Breast epithelium (tissue), 4 donors: Measurements from ENCODE around the gene DAG1. TPM values are rescaled to one million over a fixed set of nuclear protein-coding genes. Genes with fewer than 3 reads are reported as not detected.

Experiments
- DNase-seq, 2 donors: peaks; one replicate each; pipeline ENCODE4 v3.0.0-alpha.2; 2019; ENCODE audit warnings: low spot score in 2 of 2
- H3K27ac ChIP-seq, 2 donors: fragments of 200-600 bp; sonication (generic) in 1 of 2; one replicate each; pipeline ENCODE4 v1.5.1; 2016 to 2019; ENCODE audit warnings: mild to moderate bottlenecking in 1 of 2
- H3K27me3 ChIP-seq, 2 donors: fragments of 200-600 bp; sonication (generic) in 1 of 2; one replicate each; pipeline versions ENCODE4 v1.5.1 to v1.6.0; 2017 to 2019; ENCODE audit warnings: control low read depth in 1 of 2, mild to moderate bottlenecking in 1 of 2
- H3K36me3 ChIP-seq: fragments of 200-600 bp; one replicate; pipeline ENCODE4 v1.5.1; 2019
- H3K4me1 ChIP-seq, 2 donors: fragments of 200-600 bp; sonication (generic); one replicate each; pipeline ENCODE4 v1.5.1; 2016 to 2019; ENCODE audit warnings: control low read depth in 1 of 2
- H3K4me3 ChIP-seq, 3 donors: fragments of 200-600 bp; sonication (generic); 1 replicate in 2 of 3; 2 replicates in 1 of 3; pipeline ENCODE4 v1.5.1; 2016 to 2019; ENCODE audit warnings: mild to moderate bottlenecking in 3 of 3, moderate library complexity in 2 of 3
- H3K9me3 ChIP-seq, 2 donors: fragments of 200-600 bp; sonication (generic) in 1 of 2; one replicate each; pipeline ENCODE4 v1.5.1; 2016 to 2019; ENCODE audit warnings: control low read depth in 1 of 2
- POLR2A ChIP-seq: fragments of 450-650 bp; IDR thresholded peaks from one replicate; pipeline ENCODE4 v1.6.1; 2016; ENCODE audit warnings: antibody characterized with exemption, mild to moderate bottlenecking, moderate library complexity
- POLR2AphosphoS5 ChIP-seq, 3 donors: sonication (generic); formaldehyde crosslinking; IDR thresholded peaks; one replicate each; pipeline ENCODE4 v1.6.1; 2017; ENCODE audit warnings: antibody characterized with exemption in 3 of 3
- intact Hi-C: fragments of 100-400 bp; cut with DNase I; formaldehyde crosslinking; loops from one replicate; pipeline ENCODE4 v1.15.1; 2023; ENCODE audit warnings: low total_unique reads
- total RNA-seq, 3 donors: library from RNA; depleted of rRNA; stranded (reverse); fragments of >200 nt; gene quantifications; one replicate each; pipeline ENCODE4 v1.1.0, GENCODE V29; 2016
- TF ChIP-seq, protein P1 (sequence below), 3 donors: fragments of 450-650 bp; IDR thresholded peaks; one replicate each; pipeline ENCODE4 v1.5.1; 2016 to 2017; ENCODE audit warnings: antibody characterized with exemption in 3 of 3, mild to moderate bottlenecking in 3 of 3, moderate library complexity in 3 of 3

DAG1 gene
- total RNA-seq, 3 donors from 2014 or later: 37.1 to 56.6 (median 44.6) TPM

DNA sequence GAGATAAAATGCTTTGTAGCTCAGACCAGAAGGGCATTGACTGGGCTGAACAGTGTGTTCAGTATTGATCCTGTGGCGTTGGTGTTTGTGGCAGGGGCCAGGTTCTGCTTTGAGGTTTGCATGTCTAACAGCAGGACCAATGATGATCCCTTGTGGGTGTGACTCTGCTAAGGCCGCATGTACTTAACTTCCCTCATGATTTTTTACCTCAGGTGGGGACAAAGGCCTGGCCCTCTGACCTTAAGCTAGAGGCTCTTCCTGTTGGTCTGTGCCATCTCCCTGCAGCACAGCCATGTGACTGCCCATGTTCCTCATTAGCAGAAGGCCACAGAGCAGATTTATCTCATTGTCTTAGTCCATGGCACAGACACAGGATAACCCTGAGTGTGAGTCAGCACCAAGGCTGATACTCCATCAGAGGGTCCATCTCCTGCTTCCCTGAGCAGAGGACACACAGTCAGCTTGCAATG, 49.9 kb downstream of the DAG1 start:
- H3K36me3 ChIP-seq: no peaks in the 10 kb centered on the region
- H3K27ac ChIP-seq: peak overlapping the region; percentile 39 to 68
- no peak for DNase-seq
- H3K9me3 ChIP-seq: no peaks in the 10 kb centered on the region
- intact Hi-C loops: no loop called here
- no peaks in the 10 kb centered on the region for H3K27me3 ChIP-seq
- H3K4me1 ChIP-seq: peaks cover 0 to 18% of the 10 kb centered on the region in 2 donors
- no peak overlapping the region for H3K4me3 ChIP-seq
- TF ChIP-seq POLR2AphosphoS5 (IDR thresholded peaks at IDR 0.05) (no peak), POLR2A (no peak)
- TF ChIP-seq, protein P1, sequence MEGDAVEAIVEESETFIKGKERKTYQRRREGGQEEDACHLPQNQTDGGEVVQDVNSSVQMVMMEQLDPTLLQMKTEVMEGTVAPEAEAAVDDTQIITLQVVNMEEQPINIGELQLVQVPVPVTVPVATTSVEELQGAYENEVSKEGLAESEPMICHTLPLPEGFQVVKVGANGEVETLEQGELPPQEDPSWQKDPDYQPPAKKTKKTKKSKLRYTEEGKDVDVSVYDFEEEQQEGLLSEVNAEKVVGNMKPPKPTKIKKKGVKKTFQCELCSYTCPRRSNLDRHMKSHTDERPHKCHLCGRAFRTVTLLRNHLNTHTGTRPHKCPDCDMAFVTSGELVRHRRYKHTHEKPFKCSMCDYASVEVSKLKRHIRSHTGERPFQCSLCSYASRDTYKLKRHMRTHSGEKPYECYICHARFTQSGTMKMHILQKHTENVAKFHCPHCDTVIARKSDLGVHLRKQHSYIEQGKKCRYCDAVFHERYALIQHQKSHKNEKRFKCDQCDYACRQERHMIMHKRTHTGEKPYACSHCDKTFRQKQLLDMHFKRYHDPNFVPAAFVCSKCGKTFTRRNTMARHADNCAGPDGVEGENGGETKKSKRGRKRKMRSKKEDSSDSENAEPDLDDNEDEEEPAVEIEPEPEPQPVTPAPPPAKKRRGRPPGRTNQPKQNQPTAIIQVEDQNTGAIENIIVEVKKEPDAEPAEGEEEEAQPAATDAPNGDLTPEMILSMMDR (IDR thresholded peaks at IDR 0.05): no peak

DNA sequence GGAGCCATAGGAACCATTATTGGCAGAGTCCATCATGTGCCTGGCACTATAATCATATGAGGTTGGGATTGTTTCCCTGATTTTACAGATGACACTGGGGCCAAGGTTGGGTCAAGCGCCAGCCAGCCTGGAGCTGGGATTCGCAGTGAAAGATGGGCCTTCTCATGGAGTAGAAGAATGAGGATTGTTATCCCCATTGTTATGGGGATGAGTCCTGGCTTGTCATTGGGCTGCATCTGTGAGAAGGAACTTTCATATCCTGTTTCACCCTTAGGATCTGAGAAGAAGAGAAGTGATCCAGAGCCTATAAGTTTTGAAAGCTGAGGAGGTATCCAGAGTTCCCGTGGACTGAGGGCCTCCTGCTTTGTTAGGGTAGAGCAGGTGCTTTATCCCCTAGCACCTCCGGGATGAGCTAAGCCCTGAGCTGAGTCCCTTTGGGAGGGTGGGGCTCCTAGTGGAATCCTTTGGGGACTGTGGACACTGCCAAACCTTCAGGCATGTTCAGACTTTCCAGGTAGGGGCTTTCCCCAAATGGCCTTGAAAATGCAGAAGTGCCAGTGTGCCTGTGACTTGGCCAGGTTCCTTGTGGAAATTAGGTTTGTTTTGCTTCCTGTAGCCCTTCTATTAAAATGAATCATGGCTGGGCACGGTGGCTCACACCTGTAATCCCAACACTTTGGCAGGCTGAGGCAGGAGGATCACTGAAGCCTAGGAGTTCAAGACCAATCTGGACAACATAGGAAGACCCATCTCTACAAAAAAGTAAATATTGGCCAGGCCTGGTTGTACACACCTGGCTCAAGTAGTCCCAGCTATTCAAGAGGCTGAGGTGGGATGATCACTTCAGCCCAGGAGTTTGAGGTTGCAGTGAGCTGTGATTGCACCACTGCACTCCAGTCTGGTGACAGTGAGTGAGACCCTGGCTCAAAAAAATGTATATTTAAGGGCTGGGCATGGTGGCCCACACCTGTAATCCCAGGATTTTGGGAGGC, 54.0 kb downstream of the DAG1 start:
- Histone ChIP-seq H3K36me3 (no peaks in the 10 kb centered on the region), H3K27ac (peak overlapping the region; percentile 50 to 78), H3K27me3 (no peaks in the 10 kb centered on the region), H3K9me3 (no peaks in the 10 kb centered on the region), H3K4me3 (no peak overlapping the region), H3K4me1 (peaks cover 0 to 13% of the 10 kb centered on the region in 2 donors)
- intact Hi-C loops: no loop called here
- TF ChIP-seq POLR2A (no peak), POLR2AphosphoS5 (IDR thresholded peaks at IDR 0.05) (no peak)
- TF ChIP-seq, protein P1 (IDR thresholded peaks at IDR 0.05): no peak
- peak in 1 of 2 donors; percentile 77 for DNase-seq

DNA sequence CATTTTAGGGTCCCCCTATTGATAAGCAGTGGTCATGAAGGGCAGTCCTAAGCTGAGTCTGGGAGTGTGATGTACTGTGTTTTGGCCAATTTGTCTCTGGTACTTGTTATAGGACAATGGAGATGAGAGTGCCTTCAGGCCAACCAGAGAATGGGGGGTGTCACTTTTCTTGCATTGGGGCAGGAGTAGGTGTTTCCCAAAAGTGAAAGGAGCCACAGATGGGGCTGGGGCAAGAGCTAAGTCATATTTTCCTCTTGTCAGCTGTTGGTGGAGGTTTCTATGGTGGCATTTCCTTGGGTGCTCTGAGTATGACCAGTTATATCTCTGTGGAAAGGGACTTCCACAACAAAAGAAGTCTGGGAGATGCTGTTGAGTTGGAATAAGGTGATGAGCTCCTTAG, 59.5 kb downstream of the DAG1 start:
- peaks cover 6% of the 10 kb centered on the region for H3K36me3 ChIP-seq

DNA sequence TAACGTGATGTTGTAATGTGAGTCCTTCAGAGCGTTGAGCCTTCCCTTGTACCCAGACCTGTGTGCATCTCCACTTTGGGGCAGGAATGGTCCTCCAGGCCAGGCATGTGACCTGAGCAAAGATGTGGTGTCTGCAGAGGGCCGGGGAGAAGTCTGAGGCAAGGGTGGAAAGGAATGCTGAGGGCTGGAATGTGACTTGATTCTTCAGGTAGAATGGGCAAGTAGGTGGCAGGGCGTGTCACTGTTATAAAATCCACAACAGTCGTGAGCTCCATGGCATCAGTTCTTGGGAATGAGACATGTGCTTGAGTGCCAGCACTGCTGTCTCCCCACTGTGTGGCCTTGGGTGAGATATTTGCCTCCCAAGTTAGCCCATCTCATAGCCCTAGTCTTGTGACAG, 60.2 kb downstream of the DAG1 start:
- H3K4me1 ChIP-seq: peaks cover 0 to 5% of the 10 kb centered on the region in 2 donors
- H3K27ac ChIP-seq: peak overlapping the region in 1 of 2 donors; percentile 19
- H3K9me3 ChIP-seq: no peaks in the 10 kb centered on the region
- intact Hi-C loops: no loop called here
- no peak for DNase-seq
- no peaks in the 10 kb centered on the region for H3K27me3 ChIP-seq
- TF ChIP-seq POLR2AphosphoS5 (IDR thresholded peaks at IDR 0.05) (no peak), POLR2A (no peak)
- TF ChIP-seq, protein P1 (IDR thresholded peaks at IDR 0.05): no peak
- no peak overlapping the region for H3K4me3 ChIP-seq
- peaks cover 6% of the 10 kb centered on the region for H3K36me3 ChIP-seq

More for the DNA sequence above, 59.5 kb downstream of the DAG1 start:
- no peak for DNase-seq
- Histone ChIP-seq H3K27me3 (no peaks in the 10 kb centered on the region), H3K4me3 (no peak overlapping the region), H3K9me3 (no peaks in the 10 kb centered on the region), H3K4me1 (no peaks in the 10 kb centered on the region), H3K27ac (no peak overlapping the region)
- intact Hi-C loops: no loop called here
- TF ChIP-seq POLR2A: no peak
- TF ChIP-seq, protein P1 (IDR thresholded peaks at IDR 0.05): no peak
- TF ChIP-seq POLR2AphosphoS5 (IDR thresholded peaks at IDR 0.05): no peak

DNA sequence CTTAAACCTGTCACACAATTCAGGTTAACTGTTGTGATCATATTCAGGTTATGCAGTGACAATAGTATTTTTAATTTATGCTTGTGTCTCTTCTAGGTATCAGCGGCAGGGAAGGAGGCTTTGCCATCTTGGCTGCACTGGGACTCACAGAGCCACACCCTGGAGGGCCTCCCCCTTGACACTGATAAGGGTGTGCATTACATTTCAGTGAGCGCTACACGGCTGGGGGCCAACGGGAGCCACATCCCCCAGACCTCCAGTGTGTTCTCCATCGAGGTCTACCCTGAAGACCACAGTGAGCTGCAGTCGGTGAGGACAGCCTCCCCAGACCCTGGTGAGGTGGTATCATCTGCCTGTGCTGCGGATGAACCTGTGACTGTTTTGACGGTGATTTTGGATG, 60.6 kb downstream of the DAG1 start:
- no peak for DNase-seq
- Histone ChIP-seq H3K4me3 (no peak overlapping the region), H3K9me3 (no peaks in the 10 kb centered on the region), H3K36me3 (peaks cover 6% of the 10 kb centered on the region), H3K27me3 (no peaks in the 10 kb centered on the region), H3K4me1 (peaks cover 0 to 6% of the 10 kb centered on the region in 2 donors), H3K27ac (peak overlapping the region in 1 of 2 donors; percentile 19)
- intact Hi-C loops: no loop called here
- TF ChIP-seq, protein P1 (IDR thresholded peaks at IDR 0.05): no peak
- no peak for TF ChIP-seq POLR2AphosphoS5 (IDR thresholded peaks at IDR 0.05)
- no peak for TF ChIP-seq POLR2A
